WTC11 (cell line): ENCODE results near the gene OR2AG2.

Experiments used
- ATF3 ChIP-seq: sonication (generic); formaldehyde crosslinking; conservative IDR thresholded peaks from 2 replicates; pipeline ENCODE4 v1.8.1; 2022; ENCODE audit warnings: mild to moderate bottlenecking, missing genetic modification reagents
- CTCF ChIP-seq: fragments of 200-600 bp; IDR thresholded peaks from 2 replicates; pipeline ENCODE4 v1.8.0; 2022; ENCODE audit warnings: antibody characterized with exemption
- ETV6 ChIP-seq: sonication (generic); formaldehyde crosslinking; IDR thresholded peaks from 2 replicates; pipeline ENCODE4 v1.8.1; 2022; ENCODE audit warnings: mild to moderate bottlenecking, missing genetic modification reagents
- FOXP4 ChIP-seq: sonication (generic); formaldehyde crosslinking; IDR thresholded peaks from 2 replicates; pipeline ENCODE4 v1.8.0; 2022; ENCODE audit warnings: mild to moderate bottlenecking, missing genetic modification reagents
- USF2 ChIP-seq: sonication (generic); formaldehyde crosslinking; IDR thresholded peaks from 2 replicates; pipeline ENCODE4 v1.8.1; 2023; ENCODE audit warnings: mild to moderate bottlenecking, missing genetic modification reagents, moderate library complexity
- ZNF317 ChIP-seq: sonication (generic); formaldehyde crosslinking; IDR thresholded peaks from 2 replicates; pipeline ENCODE4 v1.8.1; 2023; ENCODE audit warnings: low read depth, mild to moderate bottlenecking, moderate library complexity, missing genetic modification reagents, borderline replicate concordance
- ZNF671 ChIP-seq: fragments of 250-450 bp; sonication (Bioruptor Pico); IDR thresholded peaks from 2 replicates; pipeline ENCODE4 v1.8.0; 2021; ENCODE audit warnings: mild to moderate bottlenecking

- TF ChIP-seq CTCF (no peak), ZNF317 (CRISPR knock-in tag) (no peak), USF2 (CRISPR knock-in tag) (no peak), FOXP4 (CRISPR knock-in tag) (no peak), ATF3 (CRISPR knock-in tag) (no peak), ZNF671 (CRISPR knock-in tag) (no peak), ETV6 (CRISPR knock-in tag) (no peak)
These were observed 27.6 kb upstream of the OR2AG2 start, which contains the start of gene OR6A2 for GRCh38 chr11:6799402-6799801.
